Measurements from ENCODE around the gene PHACTR1. TPM values are rescaled to one million over a fixed set of nuclear protein-coding genes. Genes with fewer than 3 reads are reported as not detected.

The PHACTR1 gene
- total RNA-seq, 2 donors from 2014 or later, result 1.3 to 4.3 TPM

DNA sequence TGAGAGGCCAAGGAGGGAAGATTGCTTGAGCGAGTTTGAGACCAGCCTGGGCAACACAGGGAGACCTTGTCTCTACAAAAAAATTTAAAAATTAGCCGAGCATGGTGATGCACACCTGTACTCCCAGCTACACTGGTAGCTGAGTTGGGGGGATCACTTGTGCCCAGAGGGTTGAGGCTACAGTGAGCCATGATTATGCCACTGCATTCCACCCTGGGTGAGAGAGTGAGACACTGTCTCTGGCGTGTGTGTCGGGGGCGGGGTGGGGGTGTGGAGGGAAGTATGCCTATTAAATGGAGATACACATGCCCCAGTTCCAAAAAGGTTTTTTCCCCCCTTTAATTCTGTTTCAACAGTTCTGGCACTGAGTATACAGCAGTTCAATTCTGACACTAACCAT lies 388.6 kb downstream of the PHACTR1 start:
- intact Hi-C loops (cut with DNase I), result no loop called here

GRCh38 chr6:13112921-13113320 lies 396.4 kb downstream of the PHACTR1 start:
- intact Hi-C loops (cut with DNase I), result no loop called here
- no peak overlapping the region for H3K4me3 ChIP-seq
- no peaks in the 10 kb centered on the region for H3K9me3 ChIP-seq
- no peaks in the 10 kb centered on the region for H3K27me3 ChIP-seq (replicated peaks; ENCODE audit: insufficient read depth)
- no peaks in the 10 kb centered on the region for H3K4me1 ChIP-seq (replicated peaks)
- H3K36me3 ChIP-seq, result no peaks in the 10 kb centered on the region
- no peak overlapping the region for H3K27ac ChIP-seq
- DNase-seq (ENCODE audit: low spot score), result no peak
- TF ChIP-seq, protein P1, sequence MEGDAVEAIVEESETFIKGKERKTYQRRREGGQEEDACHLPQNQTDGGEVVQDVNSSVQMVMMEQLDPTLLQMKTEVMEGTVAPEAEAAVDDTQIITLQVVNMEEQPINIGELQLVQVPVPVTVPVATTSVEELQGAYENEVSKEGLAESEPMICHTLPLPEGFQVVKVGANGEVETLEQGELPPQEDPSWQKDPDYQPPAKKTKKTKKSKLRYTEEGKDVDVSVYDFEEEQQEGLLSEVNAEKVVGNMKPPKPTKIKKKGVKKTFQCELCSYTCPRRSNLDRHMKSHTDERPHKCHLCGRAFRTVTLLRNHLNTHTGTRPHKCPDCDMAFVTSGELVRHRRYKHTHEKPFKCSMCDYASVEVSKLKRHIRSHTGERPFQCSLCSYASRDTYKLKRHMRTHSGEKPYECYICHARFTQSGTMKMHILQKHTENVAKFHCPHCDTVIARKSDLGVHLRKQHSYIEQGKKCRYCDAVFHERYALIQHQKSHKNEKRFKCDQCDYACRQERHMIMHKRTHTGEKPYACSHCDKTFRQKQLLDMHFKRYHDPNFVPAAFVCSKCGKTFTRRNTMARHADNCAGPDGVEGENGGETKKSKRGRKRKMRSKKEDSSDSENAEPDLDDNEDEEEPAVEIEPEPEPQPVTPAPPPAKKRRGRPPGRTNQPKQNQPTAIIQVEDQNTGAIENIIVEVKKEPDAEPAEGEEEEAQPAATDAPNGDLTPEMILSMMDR (IDR thresholded peaks at IDR 0.05), result no peak
- TF ChIP-seq POLR2AphosphoS5 (IDR thresholded peaks at IDR 0.05), result no peak
- TF ChIP-seq POLR2A (IDR thresholded peaks at IDR 0.05), result no peak

More for the DNA sequence above, 388.6 kb downstream of the PHACTR1 start:
- H3K27me3 ChIP-seq (replicated peaks; ENCODE audit: insufficient read depth), result no peaks in the 10 kb centered on the region
- no peak overlapping the region for H3K27ac ChIP-seq
- H3K4me3 ChIP-seq, result no peak overlapping the region
- H3K9me3 ChIP-seq, result no peaks in the 10 kb centered on the region
- H3K4me1 ChIP-seq (replicated peaks), result no peaks in the 10 kb centered on the region
- DNase-seq (ENCODE audit: low spot score), result no peak
- no peaks in the 10 kb centered on the region for H3K36me3 ChIP-seq
- WGBS, result 87% methylated on average over 5 of the region's 5 CpGs
- TF ChIP-seq POLR2AphosphoS5 (IDR thresholded peaks at IDR 0.05) (no peak), POLR2A (IDR thresholded peaks at IDR 0.05) (no peak)
- TF ChIP-seq, protein P1 (IDR thresholded peaks at IDR 0.05), result no peak

DNA sequence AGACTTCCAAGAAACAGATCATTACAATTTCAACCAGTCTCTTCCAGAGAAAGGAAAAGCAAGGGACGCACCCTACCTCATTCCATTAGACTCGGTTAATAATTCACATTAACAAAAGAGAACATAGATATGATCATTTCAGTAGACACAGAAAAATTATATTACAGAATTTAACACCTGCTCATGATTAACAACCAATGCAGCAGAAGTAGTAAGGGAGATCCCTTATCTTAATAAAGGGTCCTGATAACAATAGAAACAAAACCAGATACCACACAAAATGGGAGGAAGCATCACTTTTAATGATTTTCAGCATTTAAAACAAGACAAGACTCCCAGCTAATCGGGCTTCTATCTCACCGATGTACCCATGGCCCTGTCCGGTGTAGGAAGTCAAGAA lies 396.8 kb downstream of the PHACTR1 start:
- intact Hi-C loops (cut with DNase I), result no loop called here
- H3K36me3 ChIP-seq, result no peaks in the 10 kb centered on the region
- no peak for DNase-seq (ENCODE audit: low spot score)
- no peak overlapping the region for H3K4me3 ChIP-seq
- no peaks in the 10 kb centered on the region for H3K9me3 ChIP-seq
- no peaks in the 10 kb centered on the region for H3K27me3 ChIP-seq (replicated peaks; ENCODE audit: insufficient read depth)
- TF ChIP-seq POLR2A (IDR thresholded peaks at IDR 0.05) (no peak), POLR2AphosphoS5 (IDR thresholded peaks at IDR 0.05) (no peak)
- TF ChIP-seq, protein P1 (IDR thresholded peaks at IDR 0.05), result no peak
- H3K27ac ChIP-seq, result no peak overlapping the region
- WGBS, result 58% methylated on average over 5 of the region's 5 CpGs
- H3K4me1 ChIP-seq (replicated peaks), result no peaks in the 10 kb centered on the region

DNA sequence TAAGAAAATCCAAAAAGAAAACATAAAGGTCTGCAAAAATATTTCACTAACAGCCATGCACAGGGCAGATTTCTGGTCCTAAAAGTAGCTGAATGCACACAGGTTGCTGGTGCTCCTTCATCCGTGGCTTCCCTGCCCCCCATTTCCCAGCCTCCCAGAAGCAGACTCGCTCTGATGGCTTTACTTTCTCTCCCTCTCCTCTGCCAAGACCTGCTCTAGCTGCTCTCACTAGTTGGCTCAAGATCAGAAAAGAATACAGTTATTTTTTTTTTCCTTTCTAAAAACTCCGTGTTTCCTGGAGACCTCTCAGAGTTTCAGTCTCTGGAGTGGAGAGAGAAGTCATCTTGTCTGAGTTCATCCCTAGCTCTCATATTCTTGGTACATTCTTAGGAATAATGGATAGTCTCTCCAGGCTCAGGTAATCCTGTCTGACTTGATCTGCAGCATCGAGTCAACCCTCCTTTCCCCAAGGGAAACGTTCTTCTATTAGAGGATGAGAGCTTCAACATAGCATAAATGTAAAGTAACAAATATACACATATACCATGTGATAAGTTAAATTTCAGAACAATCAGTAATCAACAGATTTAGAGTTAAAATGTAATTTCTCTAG lies 397.5 kb downstream of the PHACTR1 start:
- 7% methylated on average over 5 of the region's 5 CpGs for WGBS
- TF ChIP-seq, protein P1 (IDR thresholded peaks at IDR 0.05), result no peak
- TF ChIP-seq POLR2A (IDR thresholded peaks at IDR 0.05) (no peak), POLR2AphosphoS5 (IDR thresholded peaks at IDR 0.05) (no peak)

GRCh38 chr6:13116155-13116554 lies 399.6 kb downstream of the PHACTR1 start:
- TF ChIP-seq POLR2AphosphoS5 (IDR thresholded peaks at IDR 0.05) (no peak), POLR2A (IDR thresholded peaks at IDR 0.05) (no peak)
- TF ChIP-seq, protein P1 (IDR thresholded peaks at IDR 0.05), result no peak
- Histone ChIP-seq H3K36me3 (no peaks in the 10 kb centered on the region), H3K9me3 (no peaks in the 10 kb centered on the region), H3K4me1 (replicated peaks) (no peaks in the 10 kb centered on the region), H3K27ac (no peak overlapping the region), H3K27me3 (replicated peaks; ENCODE audit: insufficient read depth) (no peaks in the 10 kb centered on the region), H3K4me3 (no peak overlapping the region)
- intact Hi-C loops (cut with DNase I), result no loop called here
- WGBS, result 96% methylated on average over 1 of the region's 1 CpG
- DNase-seq (ENCODE audit: low spot score), result no peak

More for the DNA sequence above, 397.5 kb downstream of the PHACTR1 start:
- Histone ChIP-seq H3K4me3 (no peak overlapping the region), H3K4me1 (replicated peaks) (no peaks in the 10 kb centered on the region), H3K27ac (no peak overlapping the region), H3K9me3 (no peaks in the 10 kb centered on the region), H3K27me3 (replicated peaks; ENCODE audit: insufficient read depth) (no peaks in the 10 kb centered on the region), H3K36me3 (no peaks in the 10 kb centered on the region)
- intact Hi-C loops (cut with DNase I), result no loop called here
- no peak for DNase-seq (ENCODE audit: low spot score)

Measured in prostate gland (tissue), 2 donors.